Activated CD8-positive, alpha-beta memory T cell treated with anti-CD3 and anti-CD28 coated beads, Interleukin-2, amount 50 U/mL, for 1 hour (primary cell): Measurements from ENCODE around the gene PPM1L.
A peak's percentile ranks its signal among the peaks of the same experiment; 100 is the strongest.

ENCODE experiments used
- DNase-seq: peaks from one replicate; pipeline ENCODE4 v3.0.0-alpha.2; 2020; ENCODE audit errors: extremely low read depth

The PPM1L gene

GRCh38 chr3:160765211-160765610, 9.2 kb downstream of the PPM1L start:
- DNase-seq = no peak

GRCh38 chr3:160768031-160768430, 12.0 kb downstream of the PPM1L start:
- DNase-seq = no peak

- DNase-seq = no peak
Observed at GRCh38 chr3:160768918-160769317, 12.9 kb downstream of the PPM1L start.

- DNase-seq = no peak
Observed at GRCh38 chr3:160771811-160772459, 15.9 kb downstream of the PPM1L start.

- DNase-seq = no peak
Observed at GRCh38 chr3:160773722-160774121, 17.7 kb downstream of the PPM1L start.

- no peak for DNase-seq
Observed at GRCh38 chr3:160774172-160774571, 18.1 kb downstream of the PPM1L start.

- DNase-seq = no peak
Observed at GRCh38 chr3:160778480-160778879, 22.4 kb downstream of the PPM1L start.

GRCh38 chr3:160779040-160779439, 23.0 kb downstream of the PPM1L start:
- DNase-seq = no peak

GRCh38 chr3:160780245-160780644, 24.2 kb downstream of the PPM1L start:
- no peak for DNase-seq

- DNase-seq = no peak
Observed at GRCh38 chr3:160781402-160781801, 25.4 kb downstream of the PPM1L start.

- DNase-seq = no peak
Observed at GRCh38 chr3:160781863-160782262, 25.8 kb downstream of the PPM1L start.

GRCh38 chr3:160784853-160785252, 28.8 kb downstream of the PPM1L start:
- DNase-seq = no peak

GRCh38 chr3:160790726-160791125, 34.7 kb downstream of the PPM1L start:
- no peak for DNase-seq

- no peak for DNase-seq
Observed at GRCh38 chr3:160792540-160792939, 36.5 kb downstream of the PPM1L start.

- no peak for DNase-seq
Observed at GRCh38 chr3:160793722-160794252, 37.8 kb downstream of the PPM1L start.

- no peak for DNase-seq
Observed at GRCh38 chr3:160796089-160796812, 40.2 kb downstream of the PPM1L start.

- DNase-seq = no peak
Observed at GRCh38 chr3:160796813-160797164, 40.8 kb downstream of the PPM1L start.

- no peak for DNase-seq
Observed at GRCh38 chr3:160797356-160797755, 41.3 kb downstream of the PPM1L start.

- peak; percentile 0 for DNase-seq
Observed at GRCh38 chr3:160801386-160802118, 45.5 kb downstream of the PPM1L start.

- no peak for DNase-seq
Observed at GRCh38 chr3:160804762-160805161, 48.7 kb downstream of the PPM1L start.

GRCh38 chr3:160806094-160806493, 50.1 kb downstream of the PPM1L start:
- no peak for DNase-seq

GRCh38 chr3:160806686-160807085, 50.7 kb downstream of the PPM1L start:
- no peak for DNase-seq

GRCh38 chr3:160808838-160809237, 52.8 kb downstream of the PPM1L start:
- DNase-seq = no peak
